Neural cell (in vitro differentiated cells): ENCODE measurements around the gene SETSIP. TPM values are rescaled to one million over a fixed set of nuclear protein-coding genes. Genes with fewer than 3 reads are reported as not detected.

ENCODE experiments used
- H2AFZ ChIP-seq: fragments of 200-600, 300-800 bp; sonication (generic), shearing (Covaris generic); 2 replicates; pipeline ENCODE4 v1.6.0; 2014; ENCODE audit warnings: low read depth, mild to moderate bottlenecking, antibody characterized with exemption, low read length, moderate library complexity
- H3F3A ChIP-seq: fragments of 200-600 bp; shearing (Covaris generic); 2 replicates; pipeline ENCODE4 v1.6.1; 2016; ENCODE audit warnings: mild to moderate bottlenecking, moderate library complexity, mixed read lengths, antibody characterized with exemption, low read length; ENCODE audit not compliant: insufficient read depth, poor library complexity, severe bottlenecking
- H3K27ac ChIP-seq: fragments of 200-600, 300-800 bp; sonication (generic), shearing (Covaris generic); 2 replicates; pipeline ENCODE4 v1.5.1; 2014; ENCODE audit warnings: mild to moderate bottlenecking, low read length, moderate library complexity
- H3K27me3 ChIP-seq: fragments of 300-800, 200-600 bp; sonication (generic), shearing (Covaris generic); 2 replicates; pipeline ENCODE4 v1.6.0; 2014; ENCODE audit warnings: mild to moderate bottlenecking, low read depth, low read length, moderate library complexity; ENCODE audit not compliant: insufficient read depth
- H3K36me3 ChIP-seq: fragments of 300-800, 200-600 bp; sonication (generic), shearing (Covaris generic); 2 replicates; pipeline ENCODE4 v1.5.1; 2014; ENCODE audit warnings: mild to moderate bottlenecking, antibody characterized with exemption, low read length, moderate library complexity; ENCODE audit not compliant: insufficient read depth
- H3K4me2 ChIP-seq: fragments of 300-800, 200-600 bp; sonication (generic), shearing (Covaris generic); 2 replicates; pipeline ENCODE4 v1.6.0; 2014; ENCODE audit warnings: mild to moderate bottlenecking, low read length
- H3K4me3 ChIP-seq: fragments of 300-800, 200-600 bp; sonication (generic), shearing (Covaris generic); 2 replicates; pipeline ENCODE4 v1.5.1; 2014; ENCODE audit warnings: mild to moderate bottlenecking, low read length, moderate library complexity
- H3K79me2 ChIP-seq: fragments of 200-600 bp; shearing (Covaris generic); replicated peaks from 2 replicates; pipeline ENCODE4 v1.6.0; 2014; ENCODE audit warnings: mild to moderate bottlenecking, low read length, moderate library complexity; ENCODE audit not compliant: insufficient read depth
- H3K9ac ChIP-seq: fragments of 300-800, 200-600 bp; sonication (generic), shearing (Covaris generic); 2 replicates; pipeline ENCODE4 v1.6.1; 2016; ENCODE audit warnings: mild to moderate bottlenecking, low read length, mixed read lengths
- H3K9me2 ChIP-seq: fragments of 200-600 bp; shearing (Covaris generic); 2 replicates; pipeline ENCODE4 v1.6.1; 2016; ENCODE audit warnings: mild to moderate bottlenecking, low read length, mixed read lengths; ENCODE audit not compliant: insufficient read depth
- H3K9me3 ChIP-seq: fragments of 200-600, 300-800 bp; sonication (generic), shearing (Covaris generic); 2 replicates; pipeline ENCODE4 v1.6.1; 2016; ENCODE audit warnings: mild to moderate bottlenecking, mixed run types, low read length, moderate library complexity, mixed read lengths
- H4K20me1 ChIP-seq: fragments of 200-600 bp; shearing (Covaris generic); 2 replicates; pipeline ENCODE4 v1.6.1; 2016; ENCODE audit warnings: mild to moderate bottlenecking, mixed run types; ENCODE audit not compliant: insufficient read depth
- EP300 ChIP-seq: fragments of 450-650 bp; conservative IDR thresholded peaks from 2 replicates; pipeline ENCODE4 v1.6.1; 2014; ENCODE audit warnings: antibody characterized with exemption, mild to moderate bottlenecking, moderate library complexity; ENCODE audit not compliant: poor library complexity, severe bottlenecking
- EZH2 ChIP-seq: fragments of 200-600, 300-800 bp; shearing (Covaris generic), sonication (generic); IDR thresholded peaks from 2 replicates; pipeline ENCODE4 v1.6.1; 2014; ENCODE audit warnings: antibody characterized with exemption, low read length, borderline replicate concordance, mild to moderate bottlenecking; ENCODE audit not compliant: insufficient read depth, poor library complexity, severe bottlenecking
- MXI1 ChIP-seq: fragments of 450-650 bp; conservative IDR thresholded peaks from 2 replicates; pipeline ENCODE4 v1.6.1; 2014; ENCODE audit warnings: antibody characterized with exemption, mild to moderate bottlenecking; ENCODE audit not compliant: poor library complexity, severe bottlenecking
- POLR2AphosphoS5 ChIP-seq: IDR thresholded peaks from 2 replicates; pipeline ENCODE4 v1.6.1; 2012
- RAD21 ChIP-seq: fragments of 450-650 bp; conservative IDR thresholded peaks from 2 replicates; pipeline ENCODE4 v1.6.1; 2014; ENCODE audit warnings: antibody characterized with exemption, mild to moderate bottlenecking, moderate library complexity
- REST ChIP-seq: IDR thresholded peaks from 2 replicates; pipeline ENCODE4 v1.6.1; 2012; ENCODE audit warnings: borderline replicate concordance
- SMC3 ChIP-seq: fragments of 450-650 bp; conservative IDR thresholded peaks from 2 replicates; pipeline ENCODE4 v1.6.1; 2014; ENCODE audit warnings: antibody characterized with exemption, mild to moderate bottlenecking, moderate library complexity; ENCODE audit not compliant: poor library complexity
- TAF1 ChIP-seq: IDR thresholded peaks from 2 replicates; pipeline ENCODE4 v1.6.1; 2012; ENCODE audit warnings: low read depth
- polyA plus RNA-seq: library from polyadenylated mRNA; depleted of rRNA; stranded (reverse); fragments of >200 nt; gene quantifications from 2 replicates; pipeline ENCODE4 v1.2.3, GENCODE V29; 2014
- TF ChIP-seq, protein P1 (sequence below): fragments of 450-650 bp; IDR thresholded peaks from 2 replicates; pipeline ENCODE4 v1.5.1; 2014; ENCODE audit warnings: antibody characterized with exemption, mild to moderate bottlenecking, moderate library complexity; ENCODE audit not compliant: poor library complexity, severe bottlenecking

Gene SETSIP
- polyA plus RNA-seq, 1 donor from 2014 or later: not detected

- TF ChIP-seq, protein P1, sequence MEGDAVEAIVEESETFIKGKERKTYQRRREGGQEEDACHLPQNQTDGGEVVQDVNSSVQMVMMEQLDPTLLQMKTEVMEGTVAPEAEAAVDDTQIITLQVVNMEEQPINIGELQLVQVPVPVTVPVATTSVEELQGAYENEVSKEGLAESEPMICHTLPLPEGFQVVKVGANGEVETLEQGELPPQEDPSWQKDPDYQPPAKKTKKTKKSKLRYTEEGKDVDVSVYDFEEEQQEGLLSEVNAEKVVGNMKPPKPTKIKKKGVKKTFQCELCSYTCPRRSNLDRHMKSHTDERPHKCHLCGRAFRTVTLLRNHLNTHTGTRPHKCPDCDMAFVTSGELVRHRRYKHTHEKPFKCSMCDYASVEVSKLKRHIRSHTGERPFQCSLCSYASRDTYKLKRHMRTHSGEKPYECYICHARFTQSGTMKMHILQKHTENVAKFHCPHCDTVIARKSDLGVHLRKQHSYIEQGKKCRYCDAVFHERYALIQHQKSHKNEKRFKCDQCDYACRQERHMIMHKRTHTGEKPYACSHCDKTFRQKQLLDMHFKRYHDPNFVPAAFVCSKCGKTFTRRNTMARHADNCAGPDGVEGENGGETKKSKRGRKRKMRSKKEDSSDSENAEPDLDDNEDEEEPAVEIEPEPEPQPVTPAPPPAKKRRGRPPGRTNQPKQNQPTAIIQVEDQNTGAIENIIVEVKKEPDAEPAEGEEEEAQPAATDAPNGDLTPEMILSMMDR: no peak
- TF ChIP-seq SMC3 (no peak), REST (no peak), RAD21 (no peak), POLR2AphosphoS5 (no peak), EP300 (no peak), TAF1 (no peak), EZH2 (no peak), MXI1 (no peak)
- Histone ChIP-seq H3K4me3 (no peak overlapping the region), H4K20me1 (no peaks in the 10 kb centered on the region), H3K9me2 (no peaks in the 10 kb centered on the region), H3K79me2 (no peaks in the 10 kb centered on the region), H3K9me3 (no peaks in the 10 kb centered on the region), H3K27ac (no peak overlapping the region), H3K4me2 (no peak overlapping the region), H2AFZ (no peak overlapping the region), H3K36me3 (no peaks in the 10 kb centered on the region), H3F3A (no peaks in the 10 kb centered on the region), H3K9ac (no peak overlapping the region), H3K27me3 (peaks cover 5% of the 10 kb centered on the region)
Measured at GRCh38 chr1:92031281-92032110, 43.7 kb downstream of the SETSIP start.

- H3K27ac ChIP-seq: no peak overlapping the region
- peaks cover 5% of the 10 kb centered on the region for H3K27me3 ChIP-seq
- H3K9ac ChIP-seq: peak overlapping the region; percentile 67
Measured at GRCh38 chr1:92030656-92031107, 44.5 kb downstream of the SETSIP start.

More at GRCh38 chr1:92030656-92031107, 44.5 kb downstream of the SETSIP start:
- Histone ChIP-seq H2AFZ (peak overlapping the region; percentile 83), H3K79me2 (no peaks in the 10 kb centered on the region), H3K9me3 (no peaks in the 10 kb centered on the region), H3F3A (no peaks in the 10 kb centered on the region), H3K36me3 (no peaks in the 10 kb centered on the region), H3K4me3 (peak overlapping the region; percentile 90), H3K4me2 (no peak overlapping the region), H4K20me1 (no peaks in the 10 kb centered on the region), H3K9me2 (no peaks in the 10 kb centered on the region)
- TF ChIP-seq, protein P1: no peak
- no peak for TF ChIP-seq SMC3
- no peak for TF ChIP-seq POLR2AphosphoS5
- TF ChIP-seq EZH2: no peak
- TF ChIP-seq REST: no peak
- TF ChIP-seq MXI1: no peak
- TF ChIP-seq EP300: no peak
- TF ChIP-seq TAF1: no peak
- no peak for TF ChIP-seq RAD21
